Fibroblast of gingiva (primary cell): ENCODE measurements around the gene OSBP2.
A peak's percentile ranks its signal among the peaks of the same experiment; 100 is the strongest.

Experiments used
- DNase-seq: peaks from one replicate; pipeline ENCODE4 v3.0.0-alpha.2; 2011; ENCODE audit warnings: low read depth

Gene OSBP2

GRCh38 chr22:30809086-30809485 lies 114.4 kb downstream of the OSBP2 start:
- DNase-seq: no peak

DNA sequence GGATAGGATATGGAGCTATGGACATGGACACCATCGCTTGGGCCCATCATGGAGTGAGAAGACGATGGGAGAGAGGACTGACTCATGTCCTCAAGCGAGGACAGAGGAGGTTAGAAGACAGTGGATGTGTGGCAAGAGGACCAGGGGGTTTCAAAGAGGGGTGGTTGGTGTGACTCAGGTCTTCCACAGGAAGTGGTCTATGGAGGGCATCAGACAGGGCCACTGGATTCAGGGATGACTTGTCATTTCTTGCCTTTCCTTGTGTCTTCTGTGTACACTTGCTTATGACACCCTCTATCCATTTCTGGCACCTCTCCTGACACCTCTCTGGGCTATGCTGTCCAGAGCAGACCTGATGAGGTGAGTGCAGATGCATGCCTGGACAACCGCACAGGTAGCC lies 115.4 kb downstream of the OSBP2 start:
- no peak for DNase-seq

GRCh38 chr22:30813936-30814335 lies 119.3 kb downstream of the OSBP2 start:
- no peak for DNase-seq

DNA sequence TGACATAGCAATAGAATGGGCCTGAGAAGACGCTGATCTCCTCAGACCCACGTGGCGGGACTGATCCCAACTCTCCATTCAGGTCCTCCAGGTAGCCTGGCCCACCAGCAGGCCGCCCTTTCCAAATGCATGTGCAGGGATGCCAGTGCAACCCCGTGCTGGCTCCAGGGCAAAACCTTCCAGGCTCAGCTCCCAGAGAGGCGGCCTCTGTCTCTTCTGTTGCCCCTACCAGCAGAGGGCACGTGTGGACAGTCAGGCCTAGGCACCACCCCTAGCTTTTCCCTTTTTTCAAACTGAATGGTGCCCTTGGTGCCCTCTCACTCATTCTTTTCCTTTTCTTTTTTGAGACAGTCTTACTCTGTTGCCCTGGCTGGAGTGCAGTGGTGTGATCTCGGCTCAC lies 121.7 kb downstream of the OSBP2 start:
- DNase-seq: no peak

GRCh38 chr22:30821381-30821780 lies 126.7 kb downstream of the OSBP2 start:
- no peak for DNase-seq

- no peak for DNase-seq
Observed at GRCh38 chr22:30821863-30822215, 127.2 kb downstream of the OSBP2 start.

- no peak for DNase-seq
Observed at GRCh38 chr22:30822216-30823014, 127.7 kb downstream of the OSBP2 start.

DNA sequence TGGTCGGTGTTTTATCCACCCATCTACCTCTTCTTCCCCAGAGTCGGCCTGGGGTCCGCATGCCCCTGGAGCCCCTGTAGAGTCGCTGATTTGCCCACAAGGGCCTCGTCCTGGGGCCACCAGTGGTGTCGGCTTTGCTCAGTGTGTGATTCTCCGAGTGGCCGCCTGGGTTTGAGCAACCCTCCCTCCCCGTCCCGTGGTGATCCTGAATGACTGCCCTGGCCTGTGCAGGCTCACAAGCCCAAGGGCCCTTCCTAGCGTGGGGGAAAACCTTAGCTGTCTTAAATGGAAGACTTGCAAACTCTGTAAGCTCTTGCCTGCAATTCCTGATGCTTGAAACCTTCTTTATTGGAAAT lies 128.3 kb downstream of the OSBP2 start:
- no peak for DNase-seq

DNA sequence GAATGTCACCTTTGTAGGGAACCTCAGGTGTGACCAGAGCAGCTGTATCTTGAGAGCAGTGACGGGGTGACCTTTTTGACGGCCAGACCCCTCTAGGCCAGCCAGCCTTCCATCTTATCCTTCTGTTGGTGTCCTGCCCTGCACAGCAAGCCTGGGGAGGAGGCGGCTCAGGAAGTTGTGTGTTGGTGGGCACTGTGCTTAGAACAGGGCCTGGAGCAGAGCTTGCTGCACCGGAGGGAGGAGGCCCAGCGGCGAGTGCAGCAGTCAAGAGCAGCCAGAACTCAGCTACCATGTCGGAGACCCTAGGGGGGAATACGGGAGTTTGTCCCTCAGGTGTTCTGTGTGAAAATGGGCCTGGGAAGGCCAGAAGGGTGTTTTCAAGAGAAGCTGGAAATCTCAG lies 129.4 kb downstream of the OSBP2 start:
- DNase-seq: no peak

DNA sequence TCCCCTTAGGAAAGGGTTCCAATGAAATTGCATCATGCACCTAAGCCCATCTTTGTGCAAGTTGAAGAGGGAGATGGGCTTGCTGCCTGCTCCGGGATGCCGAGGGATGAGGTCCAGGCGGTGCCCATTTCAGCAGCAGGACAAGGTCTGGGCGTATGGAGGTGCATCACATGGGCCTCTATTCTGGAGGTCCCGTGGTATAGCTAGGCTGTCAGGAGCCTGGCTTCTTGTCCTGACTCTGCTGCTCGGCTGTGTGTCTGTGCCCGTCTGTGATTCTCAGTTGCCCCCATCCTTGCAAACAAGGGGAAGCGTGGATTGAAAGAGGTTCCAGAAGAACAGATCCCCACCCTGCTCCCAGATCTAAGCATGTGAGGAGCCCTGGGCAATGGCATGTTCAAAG lies 130.0 kb downstream of the OSBP2 start:
- no peak for DNase-seq

DNA sequence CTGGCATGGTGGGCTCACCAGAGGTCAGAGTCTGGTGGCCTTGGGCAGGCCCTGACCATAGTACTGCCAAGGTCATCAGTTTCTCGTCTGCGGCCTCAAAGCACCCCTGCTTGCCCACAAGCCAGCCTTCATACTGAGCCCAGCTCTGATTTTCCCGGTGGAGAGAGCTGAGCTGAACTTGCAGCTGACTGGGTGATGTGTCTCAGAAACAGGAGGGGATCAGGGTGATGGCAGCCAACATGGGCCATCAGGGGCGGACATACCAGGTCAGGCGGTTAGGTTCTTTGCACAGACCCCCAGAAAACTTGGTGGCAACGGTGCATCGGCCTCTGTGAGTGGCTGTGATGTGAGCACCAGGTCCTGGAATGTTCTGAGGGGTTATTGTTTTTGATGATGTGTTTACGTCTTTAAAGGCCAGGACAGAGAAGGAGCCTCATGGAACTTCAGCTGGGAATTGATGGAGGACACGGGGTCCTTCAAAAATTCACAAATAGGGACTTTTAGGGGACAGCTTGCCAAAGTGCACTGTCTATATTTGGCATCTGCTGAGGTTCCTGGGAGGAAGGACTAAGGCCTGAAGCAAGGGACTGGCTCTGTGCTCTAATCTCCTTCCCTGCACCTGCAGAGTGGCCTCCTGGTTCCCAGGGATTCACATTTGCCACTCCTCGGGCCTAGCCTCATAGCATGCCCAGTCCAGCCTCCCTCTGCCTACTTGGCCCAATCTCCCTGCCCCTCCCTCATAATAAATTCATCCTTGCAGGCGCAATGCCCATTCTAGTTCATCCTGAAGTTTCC lies 131.2 kb downstream of the OSBP2 start:
- no peak for DNase-seq

GRCh38 chr22:30826670-30827355 lies 132.1 kb downstream of the OSBP2 start:
- DNase-seq: no peak

GRCh38 chr22:30827646-30828045 lies 133.0 kb downstream of the OSBP2 start:
- no peak for DNase-seq

DNA sequence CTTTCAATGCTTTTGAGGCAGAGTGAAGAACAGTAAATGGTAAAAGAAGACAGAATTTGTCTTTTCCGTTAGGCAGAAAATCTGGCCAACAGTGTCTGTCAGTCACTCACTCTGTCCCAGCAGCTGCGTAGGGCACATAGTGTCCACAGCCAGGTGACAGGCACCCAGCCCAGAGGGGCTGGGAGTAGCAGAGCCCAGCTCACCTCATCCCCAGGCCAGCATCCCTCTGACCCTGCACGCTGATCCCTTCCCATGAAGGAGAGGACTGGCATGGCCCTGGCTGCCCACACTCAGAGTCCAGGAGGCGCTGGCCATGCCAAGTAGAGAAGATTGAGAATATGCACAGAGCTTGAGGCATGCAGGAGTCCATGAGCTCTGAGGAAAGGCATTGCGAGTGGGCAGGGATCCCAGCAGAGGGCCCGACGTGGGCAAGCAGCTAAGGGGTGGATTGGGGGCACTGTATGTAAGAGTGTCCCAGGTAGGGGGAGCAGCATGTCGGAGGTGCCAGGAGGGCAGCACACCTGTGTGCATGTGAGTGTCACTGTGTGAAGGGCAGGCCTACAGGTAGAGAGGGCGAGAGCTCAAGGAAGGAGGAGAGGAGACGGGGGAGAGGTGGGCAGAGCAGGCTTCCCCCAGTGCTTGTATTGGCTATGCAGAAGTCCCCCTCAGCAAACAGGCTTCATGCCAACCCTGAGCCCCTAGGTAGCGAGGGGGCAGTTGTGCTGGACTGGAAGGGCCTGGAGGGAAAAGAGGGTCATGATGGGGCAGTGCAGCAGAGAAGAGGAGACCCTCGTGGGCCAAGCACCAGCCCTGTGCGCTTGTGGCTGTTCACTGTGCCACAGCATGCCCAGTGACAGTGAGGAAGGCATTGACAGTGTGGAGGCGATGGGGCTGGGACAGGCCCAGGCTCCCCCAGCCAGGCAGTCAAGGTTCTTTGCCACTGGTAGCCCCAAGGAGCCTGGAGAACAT lies 133.8 kb downstream of the OSBP2 start:
- DNase-seq: no peak

DNA sequence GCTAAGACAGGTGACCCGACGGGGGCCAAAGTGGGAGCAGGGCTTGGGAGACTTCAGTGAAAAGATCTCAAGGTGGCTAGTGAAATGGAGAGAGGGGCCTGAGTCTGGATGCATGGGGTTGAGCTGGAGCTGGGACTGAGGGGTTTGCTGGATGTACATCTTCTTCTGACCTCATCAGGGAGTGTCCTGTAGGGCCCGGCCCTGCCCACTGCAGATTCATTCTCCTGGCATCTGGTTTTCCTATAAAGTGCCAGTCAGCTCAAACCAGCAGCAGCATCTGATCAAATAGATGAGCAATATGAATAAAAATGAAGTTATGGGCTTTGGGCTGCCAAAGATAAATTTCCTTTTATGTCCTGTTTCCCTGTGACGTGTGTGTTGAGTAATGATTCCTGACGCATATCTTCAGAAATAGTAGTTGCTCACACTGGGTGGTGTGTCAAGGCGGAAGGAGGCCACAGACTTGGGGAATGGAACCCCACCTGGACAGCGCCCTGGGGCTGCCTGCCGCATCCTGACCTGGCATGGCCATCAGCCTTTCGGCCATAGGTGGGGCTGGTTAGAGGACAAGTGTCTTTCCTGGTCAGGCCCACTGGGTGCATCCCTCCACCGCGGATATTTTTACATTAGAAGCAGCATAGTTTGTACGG lies 135.4 kb downstream of the OSBP2 start:
- DNase-seq: peak; percentile 89

- peak; percentile 86 for DNase-seq
Observed at GRCh38 chr22:30830907-30831306, 136.2 kb downstream of the OSBP2 start.

DNA sequence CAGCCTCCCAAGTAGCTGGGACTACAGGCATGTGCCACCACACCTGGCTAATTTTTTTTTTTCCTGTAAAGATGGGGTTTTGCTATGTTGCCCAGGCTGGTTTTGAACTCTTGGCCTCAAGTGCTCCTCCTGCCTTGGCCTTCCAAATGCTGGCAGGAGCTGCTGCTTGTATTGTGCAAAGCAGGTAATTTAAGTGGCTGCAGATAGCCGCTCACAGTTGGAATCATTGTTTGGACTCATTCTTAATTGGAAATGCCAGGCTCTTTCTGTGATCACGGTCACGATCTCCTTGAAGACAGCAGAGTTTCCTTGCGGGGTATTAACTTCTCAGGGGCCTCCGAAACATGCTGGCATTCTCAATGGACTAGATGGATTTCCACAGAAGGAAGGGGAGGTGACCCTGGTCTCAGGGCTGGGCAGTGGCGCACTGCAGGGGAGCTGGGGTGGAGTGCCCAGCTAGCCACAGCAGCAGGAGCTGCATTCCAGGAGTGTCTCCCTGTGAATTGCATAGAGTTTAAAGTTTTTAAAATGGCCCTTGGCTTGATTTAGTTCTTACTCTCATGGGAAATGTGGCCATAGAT lies 137.8 kb downstream of the OSBP2 start:
- DNase-seq: no peak

DNA sequence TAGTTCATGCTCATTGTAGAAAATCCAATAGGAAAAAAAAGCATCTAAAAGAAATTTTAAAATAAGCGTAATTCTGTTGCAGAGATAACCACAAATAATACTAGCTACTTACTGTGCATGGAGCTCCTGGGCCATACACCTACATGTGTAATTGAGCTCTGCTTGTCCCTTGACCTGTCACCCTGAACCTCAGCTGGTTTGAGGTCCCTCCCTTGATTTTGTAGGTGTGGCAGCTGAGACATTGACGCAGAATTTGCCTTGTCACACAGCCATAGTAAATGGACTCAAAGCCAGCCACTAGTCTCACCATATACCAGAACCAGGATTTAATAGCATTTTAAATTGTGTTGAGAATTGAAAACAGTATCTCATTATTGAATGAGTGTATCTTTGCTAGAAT lies 138.6 kb downstream of the OSBP2 start:
- DNase-seq: no peak

- no peak for DNase-seq
Observed at GRCh38 chr22:30837531-30837930, 142.9 kb downstream of the OSBP2 start.

- no peak for DNase-seq
Observed at GRCh38 chr22:30838111-30838510, 143.4 kb downstream of the OSBP2 start.

GRCh38 chr22:30841273-30841672 lies 146.6 kb downstream of the OSBP2 start:
- DNase-seq: peak; percentile 22
